GM23338 (cell line): Measurements from ENCODE around the gene MIER1. TPM values are rescaled to one million over a fixed set of nuclear protein-coding genes. Genes with fewer than 3 reads are reported as not detected.

Experiments used
- ATAC-seq: fragments of 200-7000 bp; cut with Tn5 transposase; 3 replicates; pipeline ENCODE4 v1.9.1; 2020
- DNase-seq: peaks from one replicate; pipeline ENCODE4 v3.0.0-alpha.2; 2015; ENCODE audit warnings: low spot score
- H2AFZ ChIP-seq: fragments of 200-600 bp; sonication (generic); 2 replicates; pipeline ENCODE4 v1.8.0; 2016; ENCODE audit warnings: antibody characterized with exemption, mild to moderate bottlenecking, moderate library complexity
- H3F3A ChIP-seq: fragments of 200-600 bp; sonication (generic); replicated peaks from 2 replicates; pipeline ENCODE4 v1.8.0; 2017; ENCODE audit warnings: antibody characterized with exemption, mixed run types, low read depth
- H3K27ac ChIP-seq: fragments of 200-600 bp; sonication (generic); 2 replicates; pipeline ENCODE4 v1.6.1; 2016; ENCODE audit warnings: low read depth
- H3K27me3 ChIP-seq: fragments of 200-600 bp; sonication (generic); 2 replicates; pipeline ENCODE4 v1.8.0; 2016; ENCODE audit warnings: mild to moderate bottlenecking, mixed run types, moderate library complexity; ENCODE audit not compliant: insufficient read depth
- H3K36me3 ChIP-seq: fragments of 200-600 bp; sonication (generic); 2 replicates; pipeline ENCODE4 v1.8.0; 2016; ENCODE audit warnings: mild to moderate bottlenecking; ENCODE audit not compliant: insufficient read depth
- H3K4me1 ChIP-seq: fragments of 200-600 bp; sonication (generic); 2 replicates; pipeline ENCODE4 v1.8.0; 2016; ENCODE audit warnings: mild to moderate bottlenecking, moderate library complexity; ENCODE audit not compliant: insufficient read depth
- H3K4me2 ChIP-seq: fragments of 200-600 bp; sonication (generic); 2 replicates; pipeline ENCODE4 v1.7.1; 2017; ENCODE audit warnings: mixed run types
- H3K4me3 ChIP-seq: fragments of 200-600 bp; sonication (generic); 2 replicates; pipeline ENCODE4 v1.6.1; 2016; ENCODE audit warnings: mixed run types
- H3K79me2 ChIP-seq: fragments of 200-600 bp; sonication (generic); replicated peaks from 2 replicates; pipeline ENCODE4 v1.8.0; 2017; ENCODE audit warnings: mild to moderate bottlenecking; ENCODE audit not compliant: insufficient read depth
- H3K9me2 ChIP-seq: fragments of 200-600 bp; sonication (generic); 2 replicates; pipeline ENCODE4 v1.8.0; 2017; ENCODE audit not compliant: insufficient read depth
- H4K20me1 ChIP-seq: fragments of 200-600 bp; sonication (generic); replicated peaks from 2 replicates; pipeline ENCODE4 v1.8.0; 2017; ENCODE audit warnings: mild to moderate bottlenecking; ENCODE audit not compliant: insufficient read depth
- H3K27ac Mint-ChIP-seq: 2 replicates; pipeline ENCODE4 v1.8.0; 2020; ENCODE audit warnings: inconsistent platforms, mild to moderate bottlenecking, moderate library complexity, mixed read lengths
- H3K27me3 Mint-ChIP-seq: 3 replicates; pipeline ENCODE4 v1.8.0; 2022; ENCODE audit warnings: low read depth, mild to moderate bottlenecking, moderate library complexity, mixed read lengths, inconsistent platforms; ENCODE audit not compliant: insufficient read depth, poor library complexity
- H3K36me3 Mint-ChIP-seq: 3 replicates; pipeline ENCODE4 v1.8.0; 2021; ENCODE audit warnings: low read depth, mild to moderate bottlenecking, inconsistent platforms, moderate library complexity, mixed read lengths
- H3K4me1 Mint-ChIP-seq: 3 replicates; pipeline ENCODE4 v1.8.0; 2020; ENCODE audit warnings: mild to moderate bottlenecking, inconsistent platforms, mixed read lengths
- H3K4me3 Mint-ChIP-seq: 3 replicates; pipeline ENCODE4 v1.8.0; 2021; ENCODE audit warnings: moderate library complexity, mild to moderate bottlenecking, inconsistent platforms, mixed read lengths
- H3K9me3 Mint-ChIP-seq: 3 replicates; pipeline ENCODE4 v1.8.0; 2020; ENCODE audit warnings: moderate library complexity, mild to moderate bottlenecking, inconsistent platforms, mixed read lengths
- CREB1 ChIP-seq: fragments of 250-450 bp; sonication (Bioruptor Pico); IDR thresholded peaks from 2 replicates; pipeline ENCODE4 v1.5.0; 2020; ENCODE audit warnings: low read depth, mild to moderate bottlenecking, moderate library complexity
- CTCF ChIP-seq, 2 experiments: fragments of 200-600 bp in 1 of 2; sonication (generic) in 1 of 2; conservative IDR thresholded peaks; 2 replicates each; pipeline versions ENCODE4 v1.5.1 to v1.6.1; 2016 to 2017; ENCODE audit warnings: antibody characterized with exemption in 2 of 2, low read depth in 2 of 2, mild to moderate bottlenecking in 2 of 2, moderate library complexity in 1 of 2
- ETS1 ChIP-seq: IDR thresholded peaks from 2 replicates; pipeline ENCODE4 v1.6.1; 2016; ENCODE audit warnings: antibody characterized with exemption
- JUNB ChIP-seq: IDR thresholded peaks from one replicate; pipeline ENCODE4 v1.6.1; 2016; ENCODE audit warnings: antibody characterized with exemption; ENCODE audit not compliant: unreplicated experiment
- NANOG ChIP-seq: IDR thresholded peaks from 2 replicates; pipeline ENCODE4 v1.6.1; 2016; ENCODE audit warnings: antibody characterized with exemption, borderline replicate concordance
- POLR2AphosphoS5 ChIP-seq: IDR thresholded peaks from 2 replicates; pipeline ENCODE4 v1.6.1; 2016; ENCODE audit warnings: antibody characterized with exemption, low read depth
- REST ChIP-seq: IDR thresholded peaks from one replicate; pipeline ENCODE4 v1.6.1; 2018; ENCODE audit warnings: antibody characterized with exemption; ENCODE audit not compliant: unreplicated experiment
- STAT1 ChIP-seq: IDR thresholded peaks from one replicate; pipeline ENCODE4 v1.6.1; 2016; ENCODE audit warnings: antibody characterized with exemption; ENCODE audit not compliant: unreplicated experiment
- ZNF114 ChIP-seq: fragments of 250-450 bp; sonication (Bioruptor Pico); IDR thresholded peaks from 2 replicates; pipeline ENCODE4 v1.5.0; 2020; ENCODE audit warnings: mild to moderate bottlenecking, moderate library complexity
- ZNF331 ChIP-seq: fragments of 250-450 bp; sonication (Bioruptor Pico); IDR thresholded peaks from 2 replicates; pipeline ENCODE4 v1.5.0; 2020; ENCODE audit warnings: low read depth, mild to moderate bottlenecking, moderate library complexity
- ZNF462 ChIP-seq: fragments of 250-450 bp; sonication (Bioruptor Pico); IDR thresholded peaks from 2 replicates; pipeline ENCODE4 v1.5.0; 2020; ENCODE audit warnings: mild to moderate bottlenecking, moderate library complexity
- polyA plus RNA-seq: library from polyadenylated mRNA; unstranded; fragments of >200 nt; fragmentation: Nextera tagmentation; extraction: Ambion mirVana; gene quantifications from 2 replicates; pipeline ENCODE4 v1.2.1, GENCODE V29; 2016
- total RNA-seq: library from RNA; depleted of rRNA; stranded (reverse); fragments of >200 nt; shearing (Covaris generic); gene quantifications from 2 replicates; pipeline ENCODE4 v1.2.3, GENCODE V29; 2014

MIER1 gene
- total and polyA plus RNA-seq, 2 experiments from 2014 or later, result 38.2 to 72.8 TPM

GRCh38 chr1:66947267-66947666 is 22.5 kb downstream of the MIER1 start:
- peaks cover 8% of the 10 kb centered on the region for H4K20me1 ChIP-seq
- H3K27ac Mint-ChIP-seq, result no peak overlapping the region; the same call in 1 of the 2 replicates
- no peak for ATAC-seq

More at GRCh38 chr1:66947267-66947666, 22.5 kb downstream of the MIER1 start:
- peaks cover 31% of the 10 kb centered on the region; the same call in 2 of the 3 replicates for H3K36me3 Mint-ChIP-seq
- no peak overlapping the region for H3K4me3 Mint-ChIP-seq
- TF ChIP-seq ETS1 (no peak), ZNF462 (CRISPR knock-in tag) (no peak), POLR2AphosphoS5 (no peak), NANOG (no peak), ZNF331 (no peak), REST (no peak), STAT1 (no peak), JUNB (no peak), ZNF114 (CRISPR knock-in tag) (no peak), CREB1 (CRISPR knock-in tag) (no peak), CTCF (conservative IDR thresholded peaks at IDR 0.05; ENCODE audit: low read depth in 2 of 2) (no peak)
- Histone ChIP-seq H3K4me3 (no peak overlapping the region), H3K4me2 (no peak overlapping the region), H3F3A (no peaks in the 10 kb centered on the region), H2AFZ (no peak overlapping the region), H3K27ac (no peak overlapping the region), H3K36me3 (peaks cover 22% of the 10 kb centered on the region; the same call in 1 of the 2 replicates), H3K9me2 (no peaks in the 10 kb centered on the region), H3K79me2 (peaks cover 31% of the 10 kb centered on the region), H3K27me3 (no peaks in the 10 kb centered on the region), H3K4me1 (peaks cover 3% of the 10 kb centered on the region; the same call in 1 of the 2 replicates)
- H3K27me3 Mint-ChIP-seq, result no peaks in the 10 kb centered on the region
- no peak for DNase-seq
- H3K9me3 Mint-ChIP-seq, result no peaks in the 10 kb centered on the region
- H3K4me1 Mint-ChIP-seq, result peaks cover 9% of the 10 kb centered on the region; the same call in 2 of the 3 replicates
